ENCODE results near the gene SLC38A9. TPM values are rescaled to one million over a fixed set of nuclear protein-coding genes. Genes with fewer than 3 reads are reported as not detected.

SLC38A9 gene
- total RNA-seq, 6 experiments from 2014 or later, result 12.5 to 21.0 (median 14.8) TPM

DNA sequence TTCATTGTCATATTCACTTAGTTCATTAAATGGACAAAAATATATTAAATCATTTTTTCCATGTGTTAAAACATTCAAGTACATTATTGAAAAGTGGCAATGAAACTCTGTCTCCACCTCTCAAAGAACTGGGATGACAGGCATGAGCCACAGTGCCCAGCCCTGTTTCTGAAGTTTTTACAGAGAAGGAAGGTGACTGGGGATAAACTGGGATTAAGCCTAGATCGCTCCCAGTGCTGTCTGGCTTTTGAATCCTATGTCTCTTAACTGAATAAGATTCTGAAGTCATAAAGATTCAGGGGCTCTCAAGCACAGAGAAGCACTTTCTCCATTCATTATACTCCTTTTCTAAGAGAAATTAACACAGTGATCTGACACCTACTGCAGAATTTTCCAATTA, 88.3 kb downstream of the SLC38A9 start:
- H3K9me3 ChIP-seq, result no peaks in the 10 kb centered on the region
- ATAC-seq (no peak), DNase-seq (no peak)
- no peak overlapping the region for H3K4me3 ChIP-seq
- TF ChIP-seq, protein P1, sequence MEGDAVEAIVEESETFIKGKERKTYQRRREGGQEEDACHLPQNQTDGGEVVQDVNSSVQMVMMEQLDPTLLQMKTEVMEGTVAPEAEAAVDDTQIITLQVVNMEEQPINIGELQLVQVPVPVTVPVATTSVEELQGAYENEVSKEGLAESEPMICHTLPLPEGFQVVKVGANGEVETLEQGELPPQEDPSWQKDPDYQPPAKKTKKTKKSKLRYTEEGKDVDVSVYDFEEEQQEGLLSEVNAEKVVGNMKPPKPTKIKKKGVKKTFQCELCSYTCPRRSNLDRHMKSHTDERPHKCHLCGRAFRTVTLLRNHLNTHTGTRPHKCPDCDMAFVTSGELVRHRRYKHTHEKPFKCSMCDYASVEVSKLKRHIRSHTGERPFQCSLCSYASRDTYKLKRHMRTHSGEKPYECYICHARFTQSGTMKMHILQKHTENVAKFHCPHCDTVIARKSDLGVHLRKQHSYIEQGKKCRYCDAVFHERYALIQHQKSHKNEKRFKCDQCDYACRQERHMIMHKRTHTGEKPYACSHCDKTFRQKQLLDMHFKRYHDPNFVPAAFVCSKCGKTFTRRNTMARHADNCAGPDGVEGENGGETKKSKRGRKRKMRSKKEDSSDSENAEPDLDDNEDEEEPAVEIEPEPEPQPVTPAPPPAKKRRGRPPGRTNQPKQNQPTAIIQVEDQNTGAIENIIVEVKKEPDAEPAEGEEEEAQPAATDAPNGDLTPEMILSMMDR (IDR thresholded peaks at IDR 0.05), result no peak
- no peak for TF ChIP-seq POLR2A (IDR thresholded peaks at IDR 0.05)
- no peak overlapping the region for H3K27ac ChIP-seq
- H3K4me1 ChIP-seq, result peaks cover 0 to 48% (median 14%) of the 10 kb centered on the region in 4 donors
- no peaks in the 10 kb centered on the region for H3K36me3 ChIP-seq
- H3K27me3 ChIP-seq, result no peaks in the 10 kb centered on the region
- intact Hi-C loops (cut with DNase I), result no loop called here
- WGBS (ENCODE audit: insufficient coverage, low coverage, low lambda C conversion rate, missing lambda C conversion rate), result 100% methylated on average over 1 of the region's 1 CpG

DNA sequence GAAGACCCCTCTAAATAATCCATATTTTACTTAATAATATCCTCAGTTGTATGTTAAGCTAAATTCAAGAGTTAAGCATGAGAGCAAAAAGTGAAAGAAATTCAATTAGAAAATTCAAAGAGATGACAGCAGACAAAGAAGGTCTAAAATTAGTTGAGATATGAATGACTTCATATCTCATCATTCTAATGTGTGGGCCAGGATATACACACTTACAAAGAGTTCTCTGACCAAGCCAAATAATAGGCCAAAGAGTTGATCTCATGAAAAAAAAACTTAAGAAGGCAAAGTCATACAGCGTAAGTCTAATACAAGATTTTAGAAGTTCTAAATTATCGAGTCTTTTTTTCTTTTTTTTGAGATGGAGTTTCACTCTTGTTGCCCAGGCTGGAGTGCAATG, 89.7 kb downstream of the SLC38A9 start:
- Histone ChIP-seq H3K27me3 (no peaks in the 10 kb centered on the region), H3K4me3 (no peak overlapping the region), H3K36me3 (no peaks in the 10 kb centered on the region), H3K9me3 (no peaks in the 10 kb centered on the region), H3K4me1 (peaks cover 0 to 42% (median 14%) of the 10 kb centered on the region in 4 donors), H3K27ac (no peak overlapping the region)
- TF ChIP-seq, protein P1 (IDR thresholded peaks at IDR 0.05), result no peak
- no peak for TF ChIP-seq POLR2A (IDR thresholded peaks at IDR 0.05)
- DNase-seq, result no peak
- 63% methylated on average over 2 of the region's 2 CpGs for WGBS (ENCODE audit: insufficient coverage, low coverage, low lambda C conversion rate, missing lambda C conversion rate)
- no peak for ATAC-seq
- intact Hi-C loops (cut with DNase I), result no loop called here

DNA sequence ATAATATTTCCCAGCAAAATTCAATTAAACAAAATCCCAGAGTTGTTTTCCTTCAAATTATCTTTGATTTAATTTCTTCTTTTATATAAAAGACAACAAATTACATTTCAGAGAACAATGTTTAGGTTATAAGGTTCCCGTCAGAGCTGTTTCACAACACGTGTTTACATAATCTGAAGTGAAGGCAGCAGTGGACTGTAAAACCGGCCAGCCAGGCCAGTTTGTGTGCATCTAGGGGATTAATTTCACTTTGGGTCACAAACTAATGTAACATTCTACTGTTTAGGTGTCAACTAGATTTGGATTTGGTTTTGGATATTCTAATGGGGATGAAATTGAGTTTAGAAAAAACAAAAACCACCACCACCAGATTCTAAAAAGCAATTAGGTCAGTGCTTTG, 90.9 kb downstream of the SLC38A9 start:
- TF ChIP-seq, protein P1 (IDR thresholded peaks at IDR 0.05), result no peak
- no peak for TF ChIP-seq POLR2A (IDR thresholded peaks at IDR 0.05)
- H3K9me3 ChIP-seq, result no peaks in the 10 kb centered on the region
- intact Hi-C loops (cut with DNase I), result no loop called here
- no peak overlapping the region for H3K4me3 ChIP-seq
- peak overlapping the region; percentile 47 to 88 (median 80) for H3K27ac ChIP-seq
- ATAC-seq, result peak; percentile 74 to 85 (median 82)
- H3K36me3 ChIP-seq, result no peaks in the 10 kb centered on the region
- no peaks in the 10 kb centered on the region for H3K27me3 ChIP-seq
- peaks cover 0 to 40% (median 13%) of the 10 kb centered on the region in 4 donors for H3K4me1 ChIP-seq
- 21% methylated on average over 3 of the region's 3 CpGs for WGBS (ENCODE audit: insufficient coverage, low coverage, low lambda C conversion rate, missing lambda C conversion rate)
- peak in 1 of 3 donors; percentile 49 for DNase-seq

DNA sequence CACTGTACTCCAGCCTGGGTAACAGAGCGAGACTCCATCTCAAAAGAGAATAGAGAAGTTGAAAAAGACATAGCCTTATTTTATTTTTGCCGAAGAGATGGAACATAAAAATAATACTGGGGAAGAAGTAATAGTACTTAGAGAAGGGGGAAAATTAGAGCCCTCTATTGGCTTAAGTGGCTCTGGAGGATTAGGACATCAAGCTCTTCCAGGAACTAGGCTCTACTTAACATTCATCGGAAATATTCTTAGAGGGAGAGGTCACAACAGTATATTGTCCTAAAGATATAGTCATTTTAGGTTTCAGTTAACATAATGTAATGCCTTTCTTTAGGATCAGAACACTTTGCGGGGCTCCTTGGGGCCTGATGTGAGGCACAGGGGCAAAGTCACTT, 91.4 kb downstream of the SLC38A9 start:
- Histone ChIP-seq H3K4me1 (peaks cover 0 to 37% (median 11%) of the 10 kb centered on the region in 4 donors), H3K36me3 (no peaks in the 10 kb centered on the region), H3K4me3 (no peak overlapping the region), H3K9me3 (no peaks in the 10 kb centered on the region), H3K27me3 (no peaks in the 10 kb centered on the region), H3K27ac (peak overlapping the region; percentile 47 to 88 (median 80))
- TF ChIP-seq, protein P1 (IDR thresholded peaks at IDR 0.05), result no peak
- no peak for TF ChIP-seq POLR2A (IDR thresholded peaks at IDR 0.05)
- ATAC-seq (peak; percentile 9 to 48 (median 27)), DNase-seq (no peak)
- WGBS (ENCODE audit: insufficient coverage, low coverage, low lambda C conversion rate, missing lambda C conversion rate), result 86% methylated on average over 3 of the region's 4 CpGs
- intact Hi-C loops (cut with DNase I), result no loop called here

All from right lobe of liver (tissue), 6 donors.